Endothelial cell of umbilical vein (primary cell): ENCODE measurements around the gene DIPK1A. TPM values are rescaled to one million over a fixed set of nuclear protein-coding genes. Genes with fewer than 3 reads are reported as not detected.

ENCODE experiments used
- BruUV-seq: library from RNA; stranded (reverse); fragments of 400-500 nt; replicated peaks from 2 replicates; lab custom pipeline; 2021; lab: Mats Ljungman, UMichigan
- CTCF ChIA-PET: fragments of 300-600, 350-600 bp; sonication (Branson Sonifier 250); formaldehyde crosslinking; loops from one replicate; lab custom pipeline; 2021; ENCODE audit warnings: antibody characterized with exemption, inconsistent platforms; lab: Charles Lee
- POLR2A ChIA-PET: fragments of 300-600, 350-600 bp; sonication (Branson Sonifier 250); formaldehyde crosslinking; loops from one replicate; lab custom pipeline; 2021; ENCODE audit warnings: antibody characterized with exemption, inconsistent platforms; lab: Charles Lee
- DNase-seq: peaks from one replicate; pipeline ENCODE4 v3.0.0-alpha.2; 2011; ENCODE audit warnings: low read depth, low spot score
- FAIRE-seq: peaks from 2 replicates; lab custom pipeline; 2011; peaks lifted over from hg19 to GRCh38; lab: Jason Lieb, UNC
- H2AFZ ChIP-seq: 2 replicates; pipeline ENCODE4 v1.6.0; 2012; ENCODE audit warnings: low read depth, low read length, control low read depth, inconsistent platforms
- H3K27ac ChIP-seq: 2 replicates; pipeline ENCODE4 v1.5.1; 2011; ENCODE audit warnings: low read depth, mild to moderate bottlenecking, control low read depth, low read length, moderate library complexity; ENCODE audit not compliant: insufficient read depth
- H3K27me3 ChIP-seq, 2 experiments: 2 replicates each; pipeline versions ENCODE4 v1.6.0 to v1.6.1; 2011; ENCODE audit warnings: low read length in 2 of 2, mixed read lengths in 1 of 2; ENCODE audit not compliant: control insufficient read depth in 2 of 2, insufficient read depth in 2 of 2
- H3K36me3 ChIP-seq, 2 experiments: 2 replicates in 1 of 2; 3 replicates in 1 of 2; pipeline ENCODE4 v1.5.1; 2011; ENCODE audit warnings: low read length in 2 of 2, mild to moderate bottlenecking in 1 of 2, moderate library complexity in 1 of 2; ENCODE audit not compliant: control insufficient read depth in 2 of 2, insufficient read depth in 2 of 2; ENCODE audit errors: extremely low read depth in 1 of 2
- H3K4me1 ChIP-seq: 3 replicates; pipeline ENCODE4 v1.5.1; 2011; ENCODE audit warnings: mild to moderate bottlenecking, low read length; ENCODE audit not compliant: control insufficient read depth, insufficient read depth; ENCODE audit errors: extremely low read depth
- H3K4me2 ChIP-seq: 2 replicates; pipeline ENCODE4 v1.6.1; 2011; ENCODE audit warnings: low read length, control low read depth, mixed read lengths; ENCODE audit not compliant: insufficient read depth
- H3K4me3 ChIP-seq, 3 experiments: fragments of 200-600 bp in 1 of 3; sonication (generic), shearing (Covaris generic) in 1 of 3; replicated peaks in 1 of 3; 2 replicates each; pipeline ENCODE4 v1.5.1; 2011 to 2016; ENCODE audit warnings: control low read depth in 3 of 3, low read length in 3 of 3, mild to moderate bottlenecking in 2 of 3, inconsistent platforms in 1 of 3, low read depth in 1 of 3, moderate library complexity in 1 of 3; ENCODE audit not compliant: insufficient read depth in 1 of 3
- H3K79me2 ChIP-seq: 2 replicates; pipeline ENCODE4 v1.6.0; 2012; ENCODE audit warnings: low read length, inconsistent platforms; ENCODE audit not compliant: control insufficient read depth, insufficient read depth
- H3K9ac ChIP-seq: replicated peaks from 2 replicates; pipeline ENCODE3; 2011; ENCODE audit warnings: low read length, control low read depth; ENCODE audit not compliant: insufficient read depth; ENCODE audit errors: extremely low read depth
- H3K9me1 ChIP-seq: replicated peaks from 3 replicates; pipeline ENCODE4 v1.6.0; 2011; ENCODE audit warnings: mild to moderate bottlenecking, low read length; ENCODE audit not compliant: control insufficient read depth, insufficient read depth; ENCODE audit errors: extremely low read depth
- H3K9me3 ChIP-seq: replicated peaks from 2 replicates; pipeline ENCODE4 v1.5.1; 2012; ENCODE audit warnings: low read length, inconsistent platforms; ENCODE audit not compliant: control insufficient read depth, insufficient read depth
- H4K20me1 ChIP-seq: replicated peaks from 2 replicates; pipeline ENCODE3; 2011; ENCODE audit warnings: mild to moderate bottlenecking, low read length; ENCODE audit not compliant: control insufficient read depth, insufficient read depth; ENCODE audit errors: extremely low read depth
- EZH2 ChIP-seq: IDR thresholded peaks from 2 replicates; pipeline ENCODE4 v1.6.1; 2012; ENCODE audit warnings: borderline replicate concordance, low read depth, mild to moderate bottlenecking, moderate library complexity, low read length, inconsistent platforms; ENCODE audit not compliant: severe bottlenecking
- FOS ChIP-seq: IDR thresholded peaks from 2 replicates; pipeline ENCODE4 v1.6.1; 2011; ENCODE audit warnings: mild to moderate bottlenecking, low read length, moderate library complexity, borderline replicate concordance; ENCODE audit not compliant: insufficient read depth
- GATA2 ChIP-seq: IDR thresholded peaks from 2 replicates; pipeline ENCODE4 v1.7.0; 2011; ENCODE audit warnings: low read depth, mild to moderate bottlenecking, moderate library complexity, mixed read lengths, low read length; ENCODE audit not compliant: insufficient read length, insufficient read depth
- JUN ChIP-seq: IDR thresholded peaks from 2 replicates; pipeline ENCODE4 v1.6.1; 2011; ENCODE audit warnings: borderline replicate concordance, low read depth; ENCODE audit not compliant: insufficient read length, insufficient read depth
- MYC ChIP-seq: IDR thresholded peaks from one replicate; pipeline ENCODE4 v1.6.1; 2011; ENCODE audit warnings: mild to moderate bottlenecking, low read depth, low read length
- POLR2A ChIP-seq: IDR thresholded peaks from 2 replicates; pipeline ENCODE4 v1.6.1; 2012; ENCODE audit warnings: low read depth, mild to moderate bottlenecking, control low read depth, low read length
- POLR2AphosphoS5 ChIP-seq: IDR thresholded peaks from 2 replicates; pipeline ENCODE4 v1.6.1; 2012; ENCODE audit warnings: low read depth, mild to moderate bottlenecking, control low read depth, low read length, moderate library complexity; ENCODE audit not compliant: insufficient read depth
- dilution Hi-C: fragments of 300-500 bp; cut with MboI; formaldehyde crosslinking; loops from one replicate; pipeline ENCODE4 v1.15.0; 2019; ENCODE audit warnings: low sequenced_read_pairs; ENCODE audit not compliant: extremely low pct_ligation_motif_present
- intact Hi-C: fragments of 100-400 bp; cut with micrococcal nuclease; formaldehyde crosslinking; loops from one replicate; pipeline ENCODE4 v1.10.0; 2022
- polyA plus RNA-seq, 4 experiments: library from polyadenylated mRNA; depleted of rRNA in 3 of 4; stranded (reverse) in 3 of 4; unstranded in 1 of 4; fragments of >200 nt; gene quantifications; 2 replicates each; pipeline versions ENCODE4 v1.2.1 to v1.2.3, GENCODE V29; 2011 to 2012; ENCODE audit warnings: missing spikeins in 1 of 4
- total RNA-seq: library from RNA; stranded (reverse); gene quantifications from 2 replicates; pipeline ENCODE4 v1.2.3, GENCODE V29; 2021
- TF ChIP-seq, protein P1 (sequence below): IDR thresholded peaks from 2 replicates; pipeline ENCODE4 v1.6.1; 2011; ENCODE audit not compliant: insufficient read depth, insufficient read length
- TF ChIP-seq, protein P2 (sequence below), 2 donors: IDR thresholded peaks; 1 replicate in 1 of 2; 2 replicates in 1 of 2; pipeline ENCODE4 v1.5.1; 2011; ENCODE audit warnings: low read length in 2 of 2, mild to moderate bottlenecking in 2 of 2, moderate library complexity in 2 of 2, control low read depth in 1 of 2, inconsistent platforms in 1 of 2, low read depth in 1 of 2; ENCODE audit not compliant: insufficient read depth in 1 of 2; ENCODE audit errors: extremely low read depth in 1 of 2

DIPK1A gene
- total and polyA plus RNA-seq, 2 donors (not counting 3 experiments of a cell fraction or from before 2014, with no cell fraction given): 0.25 to 0.93 TPM

DNA sequence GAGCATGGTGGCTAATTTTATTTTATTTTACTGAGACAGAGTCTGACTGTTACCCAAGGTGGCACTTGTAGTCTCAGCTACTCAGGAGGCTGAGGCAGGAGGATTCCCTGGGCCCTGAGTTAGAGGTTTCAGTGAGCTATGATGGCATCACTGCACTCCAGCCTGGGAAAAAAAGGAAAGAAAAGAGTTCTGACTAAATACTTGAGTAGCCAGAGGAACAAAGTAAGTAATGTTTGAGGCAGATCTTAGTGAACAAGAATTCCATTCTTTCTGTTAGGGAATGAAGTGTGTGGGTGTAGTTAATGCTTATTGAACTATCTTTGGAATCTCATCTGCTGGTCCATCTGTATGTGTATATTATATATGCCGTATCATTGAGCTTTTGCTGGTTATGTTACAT is 163.3 kb downstream of the DIPK1A start:
- H3K4me3 ChIP-seq: no peak overlapping the region
- ChIA-PET POLR2A (no interaction called here), CTCF (interaction anchor here (1.0 kb wide), 1 partner anchor 18 kb away, joined by 3 read pairs; no protein-coding TSS in a partner anchor)
- no peaks in the 10 kb centered on the region for H3K27me3 ChIP-seq
- dilution Hi-C loops: no loop called here
- no peak overlapping the region for H3K9ac ChIP-seq
- intact Hi-C loops: no loop called here
- H3K9me3 ChIP-seq: no peaks in the 10 kb centered on the region
- H3K36me3 ChIP-seq: no peaks in the 10 kb centered on the region
- H3K27ac ChIP-seq: no peak overlapping the region
- FAIRE-seq (no peak), DNase-seq (no peak)
- H3K4me1 ChIP-seq: peaks cover 2% of the 10 kb centered on the region
- no peak overlapping the region for H2AFZ ChIP-seq
- no peaks in the 10 kb centered on the region for H4K20me1 ChIP-seq
- H3K79me2 ChIP-seq: no peaks in the 10 kb centered on the region
- H3K4me2 ChIP-seq: no peak overlapping the region
- H3K9me1 ChIP-seq: no peaks in the 10 kb centered on the region
- TF ChIP-seq, protein P1, sequence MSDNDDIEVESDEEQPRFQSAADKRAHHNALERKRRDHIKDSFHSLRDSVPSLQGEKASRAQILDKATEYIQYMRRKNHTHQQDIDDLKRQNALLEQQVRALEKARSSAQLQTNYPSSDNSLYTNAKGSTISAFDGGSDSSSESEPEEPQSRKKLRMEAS: no peak
- TF ChIP-seq GATA2 (no peak), MYC (no peak), POLR2A (no peak), FOS (no peak), POLR2AphosphoS5 (no peak), EZH2 (no peak), JUN (no peak)
- TF ChIP-seq, protein P2, sequence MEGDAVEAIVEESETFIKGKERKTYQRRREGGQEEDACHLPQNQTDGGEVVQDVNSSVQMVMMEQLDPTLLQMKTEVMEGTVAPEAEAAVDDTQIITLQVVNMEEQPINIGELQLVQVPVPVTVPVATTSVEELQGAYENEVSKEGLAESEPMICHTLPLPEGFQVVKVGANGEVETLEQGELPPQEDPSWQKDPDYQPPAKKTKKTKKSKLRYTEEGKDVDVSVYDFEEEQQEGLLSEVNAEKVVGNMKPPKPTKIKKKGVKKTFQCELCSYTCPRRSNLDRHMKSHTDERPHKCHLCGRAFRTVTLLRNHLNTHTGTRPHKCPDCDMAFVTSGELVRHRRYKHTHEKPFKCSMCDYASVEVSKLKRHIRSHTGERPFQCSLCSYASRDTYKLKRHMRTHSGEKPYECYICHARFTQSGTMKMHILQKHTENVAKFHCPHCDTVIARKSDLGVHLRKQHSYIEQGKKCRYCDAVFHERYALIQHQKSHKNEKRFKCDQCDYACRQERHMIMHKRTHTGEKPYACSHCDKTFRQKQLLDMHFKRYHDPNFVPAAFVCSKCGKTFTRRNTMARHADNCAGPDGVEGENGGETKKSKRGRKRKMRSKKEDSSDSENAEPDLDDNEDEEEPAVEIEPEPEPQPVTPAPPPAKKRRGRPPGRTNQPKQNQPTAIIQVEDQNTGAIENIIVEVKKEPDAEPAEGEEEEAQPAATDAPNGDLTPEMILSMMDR (IDR thresholded peaks at IDR 0.05; ENCODE audit: extremely low read depth in 1 of 2, insufficient read depth in 1 of 2, low read depth in 1 of 2, low read length in 2 of 2): no peak
- no TSS peak for BruUV-seq
